OCI-LY1 (cell line): ENCODE measurements around the gene SNX24.

Source experiments
- H2AFZ ChIP-seq: fragments of 200-600 bp; sonication (generic), shearing (Covaris generic); 2 replicates; pipeline ENCODE4 v1.6.0; 2014; ENCODE audit warnings: antibody characterized with exemption, mild to moderate bottlenecking, low read length
- H3F3A ChIP-seq: fragments of 200-600 bp; sonication (generic), shearing (Covaris generic); 2 replicates; pipeline ENCODE4 v1.6.0; 2014; ENCODE audit warnings: mild to moderate bottlenecking, antibody characterized with exemption, low read length, moderate library complexity; ENCODE audit not compliant: insufficient read depth
- H3K27ac ChIP-seq: fragments of 200-600 bp; sonication (generic); 2 replicates; pipeline ENCODE4 v1.5.1; 2014; ENCODE audit warnings: low read length, mixed run types, mild to moderate bottlenecking, low read depth; ENCODE audit not compliant: poor library complexity, severe bottlenecking
- H3K27me3 ChIP-seq: fragments of 200-600 bp; sonication (generic); 2 replicates; pipeline ENCODE4 v1.6.0; 2014; ENCODE audit warnings: antibody characterized with exemption, mild to moderate bottlenecking, low read length, moderate library complexity; ENCODE audit not compliant: insufficient read depth
- H3K36me3 ChIP-seq: fragments of 200-600 bp; sonication (generic); 2 replicates; pipeline ENCODE4 v1.6.1; 2014; ENCODE audit warnings: mild to moderate bottlenecking, antibody characterized with exemption, low read length, moderate library complexity, mixed read lengths; ENCODE audit not compliant: insufficient read depth
- H3K4me1 ChIP-seq: fragments of 200-600 bp; sonication (generic); 2 replicates; pipeline ENCODE4 v1.5.1; 2014; ENCODE audit warnings: mild to moderate bottlenecking, low read length, moderate library complexity; ENCODE audit not compliant: insufficient read depth, severe bottlenecking
- H3K4me2 ChIP-seq: fragments of 200-600 bp; sonication (generic), shearing (Covaris generic); 2 replicates; pipeline ENCODE4 v1.6.1; 2014; ENCODE audit warnings: low read length
- H3K4me3 ChIP-seq: fragments of 200-600 bp; sonication (generic); 2 replicates; pipeline ENCODE4 v1.5.1; 2014; ENCODE audit warnings: low read length, low read depth, mild to moderate bottlenecking, mixed read lengths; ENCODE audit not compliant: poor library complexity, severe bottlenecking
- H3K79me2 ChIP-seq: fragments of 200-600 bp; shearing (Covaris generic); 2 replicates; pipeline ENCODE4 v1.6.1; 2016; ENCODE audit warnings: mixed run types, low read length, mixed read lengths; ENCODE audit not compliant: insufficient read depth
- H3K9ac ChIP-seq: fragments of 200-600 bp; sonication (generic), shearing (Covaris generic); 2 replicates; pipeline ENCODE4 v1.6.1; 2014; ENCODE audit warnings: mild to moderate bottlenecking, low read length, mixed read lengths
- H3K9me2 ChIP-seq: fragments of 200-600 bp; sonication (generic), shearing (Covaris generic); 2 replicates; pipeline ENCODE4 v1.6.1; 2014; ENCODE audit warnings: low read depth, mild to moderate bottlenecking, low read length, mixed read lengths
- H3K9me3 ChIP-seq: fragments of 200-600 bp; shearing (Covaris generic); 2 replicates; pipeline ENCODE4 v1.6.1; 2014; ENCODE audit warnings: low read length, mixed read lengths
- H4K20me1 ChIP-seq: fragments of 200-600 bp; sonication (generic), shearing (Covaris generic); 2 replicates; pipeline ENCODE4 v1.6.0; 2016; ENCODE audit warnings: mild to moderate bottlenecking, low read length; ENCODE audit not compliant: insufficient read depth
- CTCF ChIP-seq: fragments of 200-600 bp; sonication (generic), shearing (Covaris generic); IDR thresholded peaks from 2 replicates; pipeline ENCODE4 v1.5.1; 2017; ENCODE audit warnings: mild to moderate bottlenecking, antibody characterized with exemption, low read length, moderate library complexity, mixed read lengths
- EZH2 ChIP-seq: fragments of 200-600 bp; sonication (generic), shearing (Covaris generic); IDR thresholded peaks from 2 replicates; pipeline ENCODE4 v1.8.0; 2017; ENCODE audit warnings: borderline replicate concordance, mixed run types, mild to moderate bottlenecking, antibody characterized with exemption, low read length, moderate library complexity, mixed read lengths

SNX24 gene

DNA sequence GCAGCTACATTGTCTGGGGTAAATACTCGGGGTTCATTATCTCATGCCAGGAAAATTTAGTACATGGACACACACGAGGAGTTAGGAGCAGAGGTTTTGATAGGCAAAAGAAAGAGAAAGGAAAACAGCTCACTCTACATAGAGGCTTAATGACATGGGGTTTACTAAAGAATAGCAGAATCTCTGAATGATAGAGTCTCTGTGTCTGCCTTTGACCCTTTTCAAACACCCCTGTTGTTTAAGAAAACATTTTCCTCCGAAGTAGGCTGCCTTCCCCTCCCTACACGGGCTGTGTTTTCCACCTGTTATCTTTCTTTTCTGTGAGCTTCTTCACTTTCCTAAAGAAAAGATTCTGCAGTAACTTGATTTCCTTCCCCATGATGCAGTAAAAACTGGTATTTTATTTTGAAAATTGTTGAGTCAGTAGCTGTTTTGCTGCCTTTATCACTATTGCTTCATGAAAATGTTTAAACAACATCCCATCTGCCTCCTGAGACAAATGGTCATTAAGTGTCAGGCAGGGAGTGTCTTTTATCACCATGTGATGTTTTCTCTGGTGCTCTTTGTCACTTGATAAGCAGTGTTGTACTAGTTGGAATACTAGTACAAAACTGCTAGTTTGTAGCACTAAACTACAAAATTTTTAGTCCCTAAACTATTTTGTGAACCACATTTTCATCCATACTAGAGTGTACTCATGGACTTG lies 114.5 kb downstream of the SNX24 start:
- Histone ChIP-seq H3K4me2 (no peak overlapping the region), H4K20me1 (no peaks in the 10 kb centered on the region), H3K79me2 (no peaks in the 10 kb centered on the region), H3K4me3 (no peak overlapping the region), H3F3A (no peaks in the 10 kb centered on the region), H3K36me3 (no peaks in the 10 kb centered on the region), H3K9me3 (no peaks in the 10 kb centered on the region), H3K9ac (no peak overlapping the region), H3K4me1 (no peaks in the 10 kb centered on the region), H3K27ac (no peak overlapping the region), H2AFZ (no peak overlapping the region), H3K27me3 (no peaks in the 10 kb centered on the region), H3K9me2 (no peaks in the 10 kb centered on the region)
- no peak for TF ChIP-seq EZH2
- TF ChIP-seq CTCF = no peak

DNA sequence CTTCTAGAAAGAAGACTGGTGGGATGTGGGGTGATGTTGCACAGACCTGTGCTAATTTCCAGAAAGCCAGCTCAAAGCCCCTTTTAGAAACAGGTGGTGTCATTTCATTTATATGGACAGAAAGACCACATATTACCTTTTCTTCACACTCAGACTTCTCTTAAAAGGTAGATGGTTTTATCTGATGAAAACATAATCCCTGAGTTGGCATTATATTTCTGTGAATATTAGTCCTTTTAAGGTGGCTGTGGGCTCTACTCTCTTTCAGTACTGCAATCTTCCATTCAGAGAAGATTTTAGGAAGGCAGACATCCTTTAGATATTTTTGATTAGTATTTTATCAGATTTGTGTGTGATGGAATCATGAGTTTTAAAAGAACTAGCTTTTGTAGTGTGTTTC lies 117.9 kb downstream of the SNX24 start:
- H3K9me3 ChIP-seq = no peaks in the 10 kb centered on the region
- H3F3A ChIP-seq = no peaks in the 10 kb centered on the region
- H3K4me2 ChIP-seq = no peak overlapping the region
- no peaks in the 10 kb centered on the region for H3K36me3 ChIP-seq
- no peak for TF ChIP-seq CTCF
- TF ChIP-seq EZH2 = no peak
- no peak overlapping the region for H3K9ac ChIP-seq
- H2AFZ ChIP-seq = no peak overlapping the region
- no peaks in the 10 kb centered on the region for H4K20me1 ChIP-seq
- H3K4me1 ChIP-seq = peaks cover 12% of the 10 kb centered on the region
- no peaks in the 10 kb centered on the region for H3K9me2 ChIP-seq
- H3K27me3 ChIP-seq = no peaks in the 10 kb centered on the region
- H3K27ac ChIP-seq = no peak overlapping the region
- no peaks in the 10 kb centered on the region for H3K79me2 ChIP-seq
- no peak overlapping the region for H3K4me3 ChIP-seq

- H2AFZ ChIP-seq = no peak overlapping the region
- H3F3A ChIP-seq = no peaks in the 10 kb centered on the region
- H3K9me2 ChIP-seq = no peaks in the 10 kb centered on the region
- TF ChIP-seq CTCF (no peak), EZH2 (no peak)
- H3K27me3 ChIP-seq = no peaks in the 10 kb centered on the region
- no peak overlapping the region for H3K4me3 ChIP-seq
- H3K79me2 ChIP-seq = no peaks in the 10 kb centered on the region
- H3K36me3 ChIP-seq = no peaks in the 10 kb centered on the region
- peaks cover 12% of the 10 kb centered on the region for H3K4me1 ChIP-seq
- H3K4me2 ChIP-seq = no peak overlapping the region
- no peaks in the 10 kb centered on the region for H4K20me1 ChIP-seq
- no peak overlapping the region for H3K27ac ChIP-seq
- no peaks in the 10 kb centered on the region for H3K9me3 ChIP-seq
- no peak overlapping the region for H3K9ac ChIP-seq
Measured at GRCh38 chr5:122965111-122965510, 119.7 kb downstream of the SNX24 start.
